ENCODE data around the gene OR10S1.
"Not testable (repeated sequence)": the region's sequence is repeated elsewhere in the genome, so short reads cannot be mapped to it uniquely, and the experiment has no call there.

OR10S1 gene

DNA sequence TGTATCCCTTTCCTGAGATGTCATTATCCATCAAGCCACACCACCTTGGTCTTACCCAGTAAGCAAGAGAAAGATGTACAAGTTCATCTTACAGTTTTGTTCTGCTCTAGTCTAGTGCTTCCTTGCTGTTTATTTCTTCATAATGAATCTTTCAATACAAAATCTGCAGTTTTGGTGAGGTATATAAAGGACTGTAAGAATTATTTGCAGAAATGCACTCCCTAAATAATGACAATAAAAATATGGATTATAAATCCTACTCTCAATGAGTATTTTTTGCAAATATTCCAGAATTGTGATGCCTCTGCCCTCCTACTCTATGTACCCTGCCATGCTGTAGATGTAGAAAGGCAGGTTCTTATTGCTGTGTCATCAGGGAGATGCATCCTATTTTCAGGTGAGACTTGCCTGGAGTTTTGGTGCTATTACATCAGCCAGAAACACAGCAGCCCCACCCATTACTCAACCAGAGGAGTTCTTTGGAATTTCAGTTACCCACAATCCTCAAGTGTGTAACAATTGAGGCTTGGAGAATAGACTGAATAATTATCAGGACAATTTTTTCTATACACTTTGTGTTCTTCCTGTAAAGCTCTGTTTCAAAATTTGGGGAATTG is at the start of gene OR10S1:
TSS of gene OR10S1 (minus strand) at position 51 of the 617 bp plus-strand sequence. CDS start 117 bp downstream, outside the sequence.
- no peak for DNase-seq (ENCODE audit: extremely low read depth in 1 of 2, low read depth in 1 of 2)

DNA sequence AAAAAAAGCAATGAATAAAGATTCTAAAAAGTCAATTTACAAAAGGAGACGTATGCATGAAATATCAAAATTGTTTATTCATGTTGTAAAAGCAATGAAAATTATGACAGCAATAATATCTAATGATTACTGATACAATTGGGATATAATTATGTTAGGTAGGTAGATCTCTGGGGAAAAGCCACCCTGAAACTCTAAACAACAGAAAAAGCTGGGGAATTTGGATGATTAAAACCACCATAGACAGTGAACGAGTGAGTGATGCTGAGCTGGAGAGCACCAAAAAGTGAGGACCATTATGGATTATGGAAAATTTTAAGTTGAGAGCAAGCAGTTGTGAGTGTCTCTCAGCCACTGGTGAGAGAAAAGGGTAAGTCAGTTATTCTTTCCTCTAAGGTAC is 48.9 kb upstream of the OR10S1 start, which contains the start of gene OR10G8:
TSS of gene OR10G8 (plus strand) at position 301 of the 400 bp plus-strand sequence. CDS start 2,825 bp downstream, outside the sequence.
- DNase-seq (ENCODE audit: extremely low read depth in 1 of 2, low read depth in 1 of 2) = no peak

- not testable (repeated sequence) for DNase-seq (ENCODE audit: extremely low read depth in 1 of 2, low read depth in 1 of 2)
These were observed 38.3 kb upstream of the OR10S1 start for GRCh38 chr11:124015837-124016236.

GRCh38 chr11:124012697-124013096 is 35.1 kb upstream of the OR10S1 start, which contains the start of gene OR10G4:
Gene OR10G4 (plus strand): TSS chr11:124012997. CDS start chr11:124015575, 2,578 bp downstream.
- no peak for DNase-seq (ENCODE audit: extremely low read depth in 1 of 2, low read depth in 1 of 2)

DNA sequence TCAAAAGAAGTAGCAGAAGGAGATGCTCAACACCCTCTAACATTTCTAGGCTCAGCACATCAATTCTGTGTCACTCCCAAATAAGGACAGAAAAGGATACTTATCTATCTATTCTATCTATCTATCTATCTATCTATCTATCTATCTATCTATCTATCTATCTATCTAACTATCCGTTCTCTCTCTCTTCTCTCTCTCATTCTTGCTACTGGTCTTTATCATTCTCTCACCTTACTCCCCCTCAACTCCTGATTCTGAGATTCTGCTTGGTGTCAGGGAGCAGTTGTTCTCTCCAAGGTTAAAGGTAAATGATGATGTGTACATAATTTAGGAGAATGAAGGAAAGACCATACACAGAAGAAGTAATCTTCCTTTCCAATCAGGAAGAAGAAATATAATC is 17.5 kb upstream of the OR10S1 start, which contains the start of gene OR10G6:
TSS of gene OR10G6 (minus strand) at position 43 of the 400 bp plus-strand sequence. CDS start at position 43, 0 bp downstream.
- DNase-seq (ENCODE audit: extremely low read depth in 1 of 2, low read depth in 1 of 2) = no peak

DNA sequence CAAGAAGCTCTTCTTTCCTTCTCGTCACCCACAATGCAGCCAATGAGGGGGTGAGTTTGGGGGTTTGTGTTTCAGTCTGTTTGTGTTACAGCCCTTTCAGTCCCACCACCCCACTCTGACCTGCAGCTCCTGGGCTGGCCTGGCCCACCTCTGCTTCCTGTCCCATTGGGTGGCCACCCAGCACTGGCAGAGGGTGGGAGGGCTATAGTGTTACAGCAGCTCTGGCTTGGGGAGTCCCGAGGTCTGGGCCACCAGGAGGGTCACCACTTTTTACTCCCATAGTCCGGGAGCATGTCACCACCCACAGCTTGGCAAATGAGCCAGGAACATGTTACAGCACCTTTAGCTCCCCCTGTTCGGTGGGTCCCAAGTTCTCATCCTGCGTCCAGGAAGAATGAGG is 1.7 kb upstream of the OR10S1 start:
- DNase-seq (ENCODE audit: extremely low read depth in 1 of 2, low read depth in 1 of 2) = no peak

GRCh38 chr11:123976770-123977560 is 616 bp downstream of the OR10S1 start:
- DNase-seq (ENCODE audit: extremely low read depth in 1 of 2, low read depth in 1 of 2) = no peak

DNA sequence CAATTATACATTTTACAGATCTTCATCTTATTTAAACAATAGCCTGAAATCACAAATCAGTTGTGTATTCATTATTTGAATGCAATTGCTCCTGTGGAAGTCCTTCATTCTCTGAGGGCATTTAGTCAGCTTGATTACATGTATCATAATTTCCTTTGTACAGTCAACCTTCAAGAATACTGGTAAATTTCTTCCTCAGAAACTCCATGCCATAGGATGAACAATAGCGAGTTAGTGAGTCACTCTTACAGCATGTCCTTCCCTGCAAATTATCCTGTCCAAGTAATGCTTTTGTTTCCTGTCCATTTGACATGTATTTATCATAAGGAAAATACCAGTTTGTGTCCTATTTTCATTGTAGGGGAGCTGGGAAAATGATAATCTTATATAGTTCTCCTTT is 3.8 kb downstream of the OR10S1 start:
- DNase-seq (ENCODE audit: extremely low read depth in 1 of 2, low read depth in 1 of 2) = no peak

GRCh38 chr11:123956752-123957151 is 20.8 kb downstream of the OR10S1 start:
- DNase-seq (ENCODE audit: extremely low read depth in 1 of 2, low read depth in 1 of 2) = no peak

DNA sequence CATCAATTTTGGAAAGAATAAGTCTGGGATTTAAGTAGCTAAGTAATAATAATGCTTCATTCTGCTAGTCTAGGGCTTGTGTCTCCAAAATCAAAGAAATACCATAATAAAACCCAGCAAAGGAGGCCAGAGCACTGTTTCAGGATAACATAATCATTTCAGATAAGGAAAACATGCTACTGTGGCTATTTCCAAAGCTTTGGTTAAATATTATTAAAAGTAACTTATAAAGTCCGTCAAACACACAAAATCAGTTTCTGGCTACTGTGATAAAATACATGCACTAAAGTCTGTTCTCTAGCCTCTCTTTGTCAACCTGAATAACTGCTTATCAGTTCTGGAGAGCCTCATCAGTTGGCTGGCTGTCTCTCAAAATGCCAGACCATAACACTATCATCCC is 32.4 kb downstream of the OR10S1 start:
- no peak for DNase-seq (ENCODE audit: extremely low read depth in 1 of 2, low read depth in 1 of 2)

- DNase-seq (ENCODE audit: extremely low read depth in 1 of 2, low read depth in 1 of 2) = no peak
These were observed 33.8 kb downstream of the OR10S1 start, which contains the start of gene OR6T1 for GRCh38 chr11:123943738-123944137. Gene OR6T1 (minus strand): TSS chr11:123943838. CDS start chr11:123943838, 0 bp downstream.

GRCh38 chr11:123942413-123942812 is 35.2 kb downstream of the OR10S1 start:
- DNase-seq (ENCODE audit: extremely low read depth in 1 of 2, low read depth in 1 of 2) = no peak

DNA sequence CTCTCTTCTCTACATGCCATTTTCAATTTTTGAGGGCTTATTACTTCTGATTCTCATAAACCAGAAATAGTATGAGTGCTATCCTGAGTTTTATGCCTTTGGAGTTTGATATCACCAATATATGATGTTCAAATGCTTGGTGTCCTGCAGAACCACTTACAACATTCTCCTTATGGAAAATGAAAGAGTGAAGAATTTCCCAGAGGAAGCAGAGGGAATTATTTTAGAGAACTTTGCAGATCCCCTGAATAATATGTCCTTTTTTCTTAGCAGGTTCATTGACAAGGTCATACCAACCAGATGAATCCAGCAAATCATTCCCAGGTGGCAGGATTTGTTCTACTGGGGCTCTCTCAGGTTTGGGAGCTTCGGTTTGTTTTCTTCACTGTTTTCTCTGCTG is 38.3 kb downstream of the OR10S1 start, which contains the start of gene OR4D5:
TSS of gene OR4D5 (plus strand) at position 301 of the 400 bp plus-strand sequence. CDS start at position 301, 0 bp downstream.
- no peak for DNase-seq (ENCODE audit: extremely low read depth in 1 of 2, low read depth in 1 of 2)

Measured in stimulated activated CD8-positive, alpha-beta memory T cell treated with anti-CD3 and anti-CD28 coated beads, Interleukin-7, amount 100 ng/mL, for 48 hours (primary cell).